K562 (cell line): ENCODE measurements around the gene TREX2.

Source experiments
- CTBP1 ChIP-seq: fragments of 450-650 bp; IDR thresholded peaks from 2 replicates; pipeline ENCODE4 v1.6.1; 2016; ENCODE audit warnings: borderline replicate concordance
- CTCF ChIP-seq, 3 experiments: IDR thresholded peaks in 2 of 3; conservative IDR thresholded peaks in 1 of 3; 2 replicates each; pipeline ENCODE4 v1.5.1; 2011 to 2012; ENCODE audit warnings: low read length in 3 of 3, mild to moderate bottlenecking in 3 of 3, control low read depth in 2 of 3, improper control_type of control experiment in 1 of 3, inconsistent platforms in 1 of 3, low read depth in 1 of 3, mixed read lengths in 1 of 3, moderate library complexity in 1 of 3; ENCODE audit not compliant: insufficient read depth in 2 of 3
- ERF ChIP-seq: fragments of 450-650 bp; formaldehyde crosslinking; IDR thresholded peaks from 2 replicates; pipeline ENCODE4 v1.4.0; 2020; ENCODE audit warnings: mild to moderate bottlenecking, mixed read lengths
- ETV5 ChIP-seq: sonication (generic); formaldehyde crosslinking; IDR thresholded peaks from 2 replicates; pipeline ENCODE4 v1.4.0; 2020; ENCODE audit warnings: low read depth, mild to moderate bottlenecking, missing genetic modification reagents
- FUS ChIP-seq: fragments of 200-400 bp; formaldehyde crosslinking; optimal IDR thresholded peaks from 2 replicates; pipeline ENCODE3; 2017; ENCODE audit warnings: low read depth, low read length
- MCM2 ChIP-seq: fragments of 450-650 bp; IDR thresholded peaks from 2 replicates; pipeline ENCODE4 v1.6.1; 2017; ENCODE audit warnings: low read depth, mild to moderate bottlenecking
- ZBTB9 ChIP-seq: fragments of 450-650 bp; formaldehyde crosslinking; IDR thresholded peaks from 2 replicates; pipeline ENCODE4 v1.4.0; 2020; ENCODE audit warnings: mild to moderate bottlenecking, moderate library complexity
- ZNF197 ChIP-seq: fragments of 200-800 bp; sonication (Bioruptor generic); IDR thresholded peaks from 2 replicates; pipeline ENCODE4 v1.6.1; 2016; ENCODE audit warnings: low read depth, missing genetic modification characterization, missing compliant biosample characterization
- TF ChIP-seq, protein P1 (sequence below): fragments of 450-650 bp; IDR thresholded peaks from 2 replicates; pipeline ENCODE4 v1.6.1; 2016; ENCODE audit warnings: missing biosample characterization, missing genetic modification characterization

DNA sequence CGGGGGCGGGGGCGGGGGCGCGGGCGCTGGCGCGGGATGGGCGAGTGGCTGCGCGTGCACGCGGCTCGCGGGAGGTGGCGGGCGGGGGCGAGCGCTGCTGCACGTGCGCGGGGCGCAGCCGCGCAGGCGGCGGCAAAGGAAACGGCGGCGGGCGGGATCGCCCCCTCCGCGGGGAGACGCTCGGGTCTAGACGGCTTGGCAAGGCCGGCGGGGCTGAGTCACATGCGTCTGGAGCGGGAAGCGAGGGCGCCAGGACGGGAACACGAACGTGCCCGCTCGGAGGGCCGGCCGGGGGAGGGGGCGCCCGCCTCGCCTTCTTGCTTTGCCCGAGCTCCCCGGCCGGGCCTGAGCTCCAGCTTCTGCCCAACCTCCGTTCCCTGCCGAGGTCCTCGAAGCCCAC is 28.9 kb upstream of the TREX2 start:
- TF ChIP-seq ETV5 (no peak), ZNF197 (no peak), CTBP1 (no peak), FUS (no peak), CTCF (IDR thresholded peaks at IDR 0.05 in 2 of 3, conservative IDR thresholded peaks at IDR 0.05 in 1 of 3; ENCODE audit: insufficient read depth in 2 of 3, low read depth in 1 of 3, low read length in 3 of 3) (no peak), ZBTB9 (no peak), ERF (CRISPR knock-in tag) (no peak), MCM2 (no peak)
- TF ChIP-seq, protein P1, sequence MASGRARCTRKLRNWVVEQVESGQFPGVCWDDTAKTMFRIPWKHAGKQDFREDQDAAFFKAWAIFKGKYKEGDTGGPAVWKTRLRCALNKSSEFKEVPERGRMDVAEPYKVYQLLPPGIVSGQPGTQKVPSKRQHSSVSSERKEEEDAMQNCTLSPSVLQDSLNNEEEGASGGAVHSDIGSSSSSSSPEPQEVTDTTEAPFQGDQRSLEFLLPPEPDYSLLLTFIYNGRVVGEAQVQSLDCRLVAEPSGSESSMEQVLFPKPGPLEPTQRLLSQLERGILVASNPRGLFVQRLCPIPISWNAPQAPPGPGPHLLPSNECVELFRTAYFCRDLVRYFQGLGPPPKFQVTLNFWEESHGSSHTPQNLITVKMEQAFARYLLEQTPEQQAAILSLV (tag) = no peak
